GM12878 (cell line): ENCODE data around the gene NOD1. TPM values are rescaled to one million over a fixed set of nuclear protein-coding genes. Genes with fewer than 3 reads are reported as not detected.

Experiments used
- ATAC-seq: fragments of 200-7000 bp; cut with Tn5 transposase; 3 replicates; pipeline ENCODE4 v1.9.1; 2020; ENCODE audit warnings: mild to moderate bottlenecking, moderate library complexity
- BruUV-seq: library from RNA; stranded (reverse); fragments of 400-500 nt; replicated peaks from 2 replicates; lab custom pipeline; 2021; lab: Mats Ljungman, UMichigan
- CTCF ChIA-PET: fragments of 300-600 bp; sonication (Branson Sonifier 250); formaldehyde crosslinking; extraction: SDS; loops from one replicate; lab custom pipeline; 2021; ENCODE audit warnings: inconsistent platforms; lab: Yijun Ruan, JAX
- POLR2A ChIA-PET: fragments of 350-600 bp; formaldehyde crosslinking; extraction: SDS; loops from one replicate; lab custom pipeline; 2021; ENCODE audit warnings: inconsistent platforms; lab: Charles Lee
- RAD21 ChIA-PET: fragments of 300-600 bp; sonication (Branson Sonifier 250); formaldehyde crosslinking; loops from one replicate; lab custom pipeline; 2023; ENCODE audit warnings: antibody characterized with exemption; ENCODE audit not compliant: unreplicated experiment; lab: Charles Lee
- SMC1A ChIA-PET: fragments of 300-600 bp; sonication (Branson Sonifier 250); formaldehyde crosslinking; loops from one replicate; lab custom pipeline; 2023; ENCODE audit not compliant: unreplicated experiment, uncharacterized antibody; lab: Charles Lee
- DNase-seq: peaks from one replicate; pipeline ENCODE4 v3.0.0-alpha.2; 2011; ENCODE audit warnings: low read depth, low spot score
- FAIRE-seq: peaks from 3 replicates; lab custom pipeline; 2011; peaks lifted over from hg19 to GRCh38; lab: Jason Lieb, UNC
- H2AFZ ChIP-seq: 2 replicates; pipeline ENCODE4 v1.6.0; 2011; ENCODE audit warnings: low read depth, low read length, control low read depth; ENCODE audit not compliant: control insufficient read depth
- H3K27ac ChIP-seq: 2 replicates; pipeline ENCODE4 v1.5.1; 2011; ENCODE audit warnings: control low read depth; ENCODE audit not compliant: control insufficient read depth, insufficient read depth
- H3K27me3 ChIP-seq, 2 experiments: replicated peaks in 1 of 2; 2 replicates each; pipeline versions ENCODE4 v1.6.0 to v1.6.1; 2011; ENCODE audit warnings: low read length in 1 of 2; ENCODE audit not compliant: control insufficient read depth in 2 of 2, insufficient read depth in 2 of 2
- H3K36me3 ChIP-seq, 2 experiments: 2 replicates each; pipeline ENCODE4 v1.5.1; 2011; ENCODE audit warnings: low read length in 1 of 2; ENCODE audit not compliant: control insufficient read depth in 2 of 2, insufficient read depth in 2 of 2
- H3K4me1 ChIP-seq: 2 replicates; pipeline ENCODE4 v1.6.1; 2011; ENCODE audit warnings: mild to moderate bottlenecking, low read length, moderate library complexity, mixed read lengths; ENCODE audit not compliant: control insufficient read depth, insufficient read depth
- H3K4me2 ChIP-seq: 2 replicates; pipeline ENCODE4 v1.6.0; 2011; ENCODE audit warnings: control low read depth; ENCODE audit not compliant: control insufficient read depth, insufficient read depth
- H3K4me3 ChIP-seq: fragments of 200-600 bp; sonication (generic); 2 replicates; pipeline ENCODE4 v1.5.1; 2016
- H3K79me2 ChIP-seq: 2 replicates; pipeline ENCODE4 v1.6.0; 2011; ENCODE audit warnings: low read length; ENCODE audit not compliant: control insufficient read depth, insufficient read depth
- H3K9ac ChIP-seq: 2 replicates; pipeline ENCODE4 v1.8.0; 2011; ENCODE audit warnings: low read length, control low read depth, mixed read lengths; ENCODE audit not compliant: control insufficient read depth, insufficient read depth
- H3K9me3 ChIP-seq: replicated peaks from 3 replicates; pipeline ENCODE4 v1.5.1; 2011; ENCODE audit warnings: mild to moderate bottlenecking, low read length; ENCODE audit not compliant: control insufficient read depth, insufficient read depth
- H4K20me1 ChIP-seq: 2 replicates; pipeline ENCODE4 v1.6.0; 2011; ENCODE audit not compliant: control insufficient read depth, insufficient read depth
- LARP7 ChIP-seq: fragments of 450-650 bp; IDR thresholded peaks from 2 replicates; pipeline ENCODE4 v1.6.1; 2017; ENCODE audit warnings: mild to moderate bottlenecking
- NR2F1 ChIP-seq: fragments of 450-650 bp; conservative IDR thresholded peaks from 2 replicates; pipeline ENCODE4 v1.6.1; 2017; ENCODE audit warnings: mild to moderate bottlenecking
- SIN3A ChIP-seq: IDR thresholded peaks from 2 replicates; pipeline ENCODE4 v1.6.1; 2012; ENCODE audit warnings: low read depth, low read length, improper control_type of control experiment
- WGBS: methylation state at CpG from one replicate; pipeline ENCODE4 v1.1.6; 2016; ENCODE audit warnings: low lambda C conversion rate; ENCODE audit not compliant: insufficient replicate concordance, insufficient coverage; ENCODE audit errors: missing lambda C conversion rate; 5-methylcytosine and 5-hydroxymethylcytosine counted together
- in situ Hi-C: fragments of 300-500 bp; cut with MboI; formaldehyde crosslinking; loops from 9 replicates; pipeline ENCODE4 v1.14.3; 2018; ENCODE audit warnings: mixed read lengths
- intact Hi-C: fragments of 100-400 bp; cut with micrococcal nuclease; formaldehyde crosslinking; loops from one replicate; pipeline ENCODE4 v1.14.2; 2022; ENCODE audit not compliant: unreplicated experiment
- polyA plus RNA-seq, 11 experiments: library from polyadenylated mRNA; depleted of rRNA in 4 of 11; unstranded in 6 of 11; stranded (reverse) in 5 of 11; fragments of >200 nt; fragmentation: Nextera tagmentation in 4 of 11; fragmentation: Illumina TruSeq in 1 of 11; extraction: Ambion mirVana in 4 of 11; extraction: Trizol in 1 of 11; gene quantifications; 1 replicate in 1 of 11; 2 replicates in 10 of 11; pipeline versions ENCODE4 v1.2.1 to v1.2.3, GENCODE V29; 2011 to 2016; ENCODE audit warnings: inconsistent platforms in 2 of 11, missing spikeins in 2 of 11, low read depth in 1 of 11
- total RNA-seq, 4 experiments: library from RNA; depleted of rRNA in 3 of 4; stranded (reverse); fragments of >200 nt in 3 of 4; fragmentation: Illumina TruSeq in 1 of 4; extraction: Trizol in 1 of 4; gene quantifications; 2 replicates each; pipeline versions ENCODE4 v1.2.1 to v1.2.3, GENCODE V29; 2013 to 2021
- TF ChIP-seq, protein P1 (sequence below): fragments of 450-650 bp; formaldehyde crosslinking; IDR thresholded peaks from 2 replicates; pipeline ENCODE4 v1.4.0; 2020; ENCODE audit warnings: mild to moderate bottlenecking, moderate library complexity
- TF ChIP-seq, protein P2 (sequence below): fragments of 450-650 bp; IDR thresholded peaks from 2 replicates; pipeline ENCODE4 v1.6.1; 2017; ENCODE audit warnings: mild to moderate bottlenecking, moderate library complexity

The NOD1 gene
- total and polyA plus RNA-seq, 10 of the 15 experiments (the other 5 are each of a cell fraction or from before 2014, with no cell fraction given): 1.8 to 14.6 (median 8.9) TPM

DNA sequence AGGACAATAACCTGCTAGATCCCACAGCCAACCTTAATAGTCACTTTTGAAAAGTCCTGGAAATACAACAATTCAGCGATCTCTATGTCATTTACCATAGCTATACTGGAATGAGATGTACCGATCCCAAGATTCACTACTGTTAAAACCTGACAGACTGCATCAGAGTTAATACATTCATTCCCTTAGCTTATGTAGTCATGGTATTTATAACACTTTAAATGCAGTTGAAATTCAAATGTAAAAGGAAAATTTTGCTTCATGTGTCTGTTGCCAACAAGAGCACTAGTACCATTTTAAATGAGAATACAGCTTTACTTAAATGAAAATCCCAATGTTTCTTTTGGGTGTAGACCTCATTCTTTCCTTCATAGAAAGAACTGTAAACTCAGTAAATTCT, 37.2 kb upstream of the NOD1 start:
- no peaks in the 10 kb centered on the region for H3K36me3 ChIP-seq
- H3K27ac ChIP-seq: no peak overlapping the region
- H3K9ac ChIP-seq: no peak overlapping the region
- H4K20me1 ChIP-seq: no peaks in the 10 kb centered on the region
- BruUV-seq: no TSS peak
- WGBS: 92% methylated on average over 2 of the region's 2 CpGs
- no peak overlapping the region for H3K4me3 ChIP-seq
- no peak overlapping the region for H3K4me2 ChIP-seq
- DNase-seq (no peak), ATAC-seq (no peak), FAIRE-seq (no peak)
- H3K27me3 ChIP-seq: no peaks in the 10 kb centered on the region
- TF ChIP-seq, protein P1, sequence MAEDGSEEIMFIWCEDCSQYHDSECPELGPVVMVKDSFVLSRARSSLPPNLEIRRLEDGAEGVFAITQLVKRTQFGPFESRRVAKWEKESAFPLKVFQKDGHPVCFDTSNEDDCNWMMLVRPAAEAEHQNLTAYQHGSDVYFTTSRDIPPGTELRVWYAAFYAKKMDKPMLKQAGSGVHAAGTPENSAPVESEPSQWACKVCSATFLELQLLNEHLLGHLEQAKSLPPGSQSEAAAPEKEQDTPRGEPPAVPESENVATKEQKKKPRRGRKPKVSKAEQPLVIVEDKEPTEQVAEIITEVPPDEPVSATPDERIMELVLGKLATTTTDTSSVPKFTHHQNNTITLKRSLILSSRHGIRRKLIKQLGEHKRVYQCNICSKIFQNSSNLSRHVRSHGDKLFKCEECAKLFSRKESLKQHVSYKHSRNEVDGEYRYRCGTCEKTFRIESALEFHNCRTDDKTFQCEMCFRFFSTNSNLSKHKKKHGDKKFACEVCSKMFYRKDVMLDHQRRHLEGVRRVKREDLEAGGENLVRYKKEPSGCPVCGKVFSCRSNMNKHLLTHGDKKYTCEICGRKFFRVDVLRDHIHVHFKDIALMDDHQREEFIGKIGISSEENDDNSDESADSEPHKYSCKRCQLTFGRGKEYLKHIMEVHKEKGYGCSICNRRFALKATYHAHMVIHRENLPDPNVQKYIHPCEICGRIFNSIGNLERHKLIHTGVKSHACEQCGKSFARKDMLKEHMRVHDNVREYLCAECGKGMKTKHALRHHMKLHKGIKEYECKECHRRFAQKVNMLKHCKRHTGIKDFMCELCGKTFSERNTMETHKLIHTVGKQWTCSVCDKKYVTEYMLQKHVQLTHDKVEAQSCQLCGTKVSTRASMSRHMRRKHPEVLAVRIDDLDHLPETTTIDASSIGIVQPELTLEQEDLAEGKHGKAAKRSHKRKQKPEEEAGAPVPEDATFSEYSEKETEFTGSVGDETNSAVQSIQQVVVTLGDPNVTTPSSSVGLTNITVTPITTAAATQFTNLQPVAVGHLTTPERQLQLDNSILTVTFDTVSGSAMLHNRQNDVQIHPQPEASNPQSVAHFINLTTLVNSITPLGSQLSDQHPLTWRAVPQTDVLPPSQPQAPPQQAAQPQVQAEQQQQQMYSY (CRISPR knock-in tag): no peak
- TF ChIP-seq SIN3A (no peak), NR2F1 (no peak), LARP7 (no peak)
- TF ChIP-seq, protein P2, sequence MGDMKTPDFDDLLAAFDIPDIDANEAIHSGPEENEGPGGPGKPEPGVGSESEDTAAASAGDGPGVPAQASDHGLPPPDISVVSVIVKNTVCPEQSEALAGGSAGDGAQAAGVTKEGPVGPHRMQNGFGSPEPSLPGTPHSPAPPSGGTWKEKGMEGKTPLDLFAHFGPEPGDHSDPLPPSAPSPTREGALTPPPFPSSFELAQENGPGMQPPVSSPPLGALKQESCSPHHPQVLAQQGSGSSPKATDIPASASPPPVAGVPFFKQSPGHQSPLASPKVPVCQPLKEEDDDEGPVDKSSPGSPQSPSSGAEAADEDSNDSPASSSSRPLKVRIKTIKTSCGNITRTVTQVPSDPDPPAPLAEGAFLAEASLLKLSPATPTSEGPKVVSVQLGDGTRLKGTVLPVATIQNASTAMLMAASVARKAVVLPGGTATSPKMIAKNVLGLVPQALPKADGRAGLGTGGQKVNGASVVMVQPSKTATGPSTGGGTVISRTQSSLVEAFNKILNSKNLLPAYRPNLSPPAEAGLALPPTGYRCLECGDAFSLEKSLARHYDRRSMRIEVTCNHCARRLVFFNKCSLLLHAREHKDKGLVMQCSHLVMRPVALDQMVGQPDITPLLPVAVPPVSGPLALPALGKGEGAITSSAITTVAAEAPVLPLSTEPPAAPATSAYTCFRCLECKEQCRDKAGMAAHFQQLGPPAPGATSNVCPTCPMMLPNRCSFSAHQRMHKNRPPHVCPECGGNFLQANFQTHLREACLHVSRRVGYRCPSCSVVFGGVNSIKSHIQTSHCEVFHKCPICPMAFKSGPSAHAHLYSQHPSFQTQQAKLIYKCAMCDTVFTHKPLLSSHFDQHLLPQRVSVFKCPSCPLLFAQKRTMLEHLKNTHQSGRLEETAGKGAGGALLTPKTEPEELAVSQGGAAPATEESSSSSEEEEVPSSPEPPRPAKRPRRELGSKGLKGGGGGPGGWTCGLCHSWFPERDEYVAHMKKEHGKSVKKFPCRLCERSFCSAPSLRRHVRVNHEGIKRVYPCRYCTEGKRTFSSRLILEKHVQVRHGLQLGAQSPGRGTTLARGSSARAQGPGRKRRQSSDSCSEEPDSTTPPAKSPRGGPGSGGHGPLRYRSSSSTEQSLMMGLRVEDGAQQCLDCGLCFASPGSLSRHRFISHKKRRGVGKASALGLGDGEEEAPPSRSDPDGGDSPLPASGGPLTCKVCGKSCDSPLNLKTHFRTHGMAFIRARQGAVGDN: no peak
- H3K79me2 ChIP-seq: no peaks in the 10 kb centered on the region
- in situ Hi-C loops: no loop called here
- CTCF ChIA-PET: interaction anchor here (2.3 to 2.6 kb wide), 2 partner anchors 34 to 48 kb away, joined by 6 to 10 read pairs; no protein-coding TSS in a partner anchor
- RAD21 ChIA-PET: no interaction called here
- H3K4me1 ChIP-seq: peaks cover 2% of the 10 kb centered on the region; the same call in 1 of the 2 replicates
- no peak overlapping the region for H2AFZ ChIP-seq
- H3K9me3 ChIP-seq: no peaks in the 10 kb centered on the region
- intact Hi-C loops: no loop called here
- POLR2A ChIA-PET: no interaction called here
- SMC1A ChIA-PET: interaction anchor here (0.7 to 1.5 kb wide), 6 partner anchors 14 to 239 kb away, joined by 3 to 4 read pairs (median 3); no protein-coding TSS in a partner anchor
